IMR-90 (cell line): ENCODE measurements around the gene DYSF. TPM values are rescaled to one million over a fixed set of nuclear protein-coding genes. Genes with fewer than 3 reads are reported as not detected.
A peak's percentile ranks its signal among the peaks of the same experiment; 100 is the strongest.

ENCODE experiments used
- ATAC-seq: fragments of 200-7000 bp; cut with Tn5 transposase; 2 replicates; pipeline ENCODE4 v1.9.1; 2020; ENCODE audit warnings: low read depth, mild to moderate bottlenecking, moderate library complexity
- BruUV-seq: library from RNA; stranded (reverse); fragments of 400-500 nt; replicated peaks from 2 replicates; lab custom pipeline; 2021; lab: Mats Ljungman, UMichigan
- CTCF ChIA-PET: fragments of 300-600 bp; formaldehyde crosslinking; extraction: SDS; loops from one replicate; lab custom pipeline; 2021; ENCODE audit warnings: antibody characterized with exemption; lab: Yijun Ruan, JAX
- POLR2A ChIA-PET: fragments of 300-600 bp; sonication (Branson Sonifier 250); formaldehyde crosslinking; loops from one replicate; lab custom pipeline; 2022; ENCODE audit warnings: antibody characterized with exemption; ENCODE audit not compliant: unreplicated experiment; lab: Charles Lee
- DNase-seq: peaks from one replicate; pipeline ENCODE4 v3.0.0; 2013
- H2AFZ ChIP-seq: replicated peaks from 2 replicates; pipeline ENCODE3; 2013; ENCODE audit warnings: low read length, mild to moderate bottlenecking; ENCODE audit not compliant: poor library complexity
- H2AK5ac ChIP-seq: 2 replicates; pipeline ENCODE4 v1.6.1; 2013; ENCODE audit warnings: low read depth, low read length, inconsistent platforms
- H2AK9ac ChIP-seq: replicated peaks from 2 replicates; pipeline ENCODE3; 2013; ENCODE audit warnings: mild to moderate bottlenecking, low read depth, low read length, moderate library complexity; ENCODE audit not compliant: poor library complexity
- H2BK120ac ChIP-seq: 2 replicates; pipeline ENCODE4 v1.6.1; 2013; ENCODE audit warnings: low read depth, low read length, inconsistent platforms
- H2BK15ac ChIP-seq: 3 replicates; pipeline ENCODE4 v1.6.1; 2013; ENCODE audit warnings: low read depth, low read length, inconsistent platforms
- H2BK20ac ChIP-seq: 2 replicates; pipeline ENCODE4 v1.6.1; 2013; ENCODE audit warnings: low read depth, mild to moderate bottlenecking, inconsistent platforms, low read length, moderate library complexity
- H2BK5ac ChIP-seq: 2 replicates; pipeline ENCODE4 v1.6.1; 2013; ENCODE audit warnings: mild to moderate bottlenecking, low read depth, low read length, inconsistent platforms; ENCODE audit not compliant: poor library complexity, severe bottlenecking
- H3K14ac ChIP-seq: replicated peaks from 2 replicates; pipeline ENCODE4 v1.6.1; 2013; ENCODE audit warnings: low read depth, low read length, inconsistent platforms
- H3K18ac ChIP-seq: 2 replicates; pipeline ENCODE4 v1.6.1; 2013; ENCODE audit warnings: low read depth, low read length, control low read depth
- H3K23ac ChIP-seq: 2 replicates; pipeline ENCODE4 v1.6.1; 2013; ENCODE audit warnings: low read depth, low read length, inconsistent platforms
- H3K27ac ChIP-seq: 2 replicates; pipeline ENCODE4 v1.5.1; 2013; ENCODE audit warnings: mild to moderate bottlenecking, control low read depth, low read length; ENCODE audit not compliant: insufficient read depth
- H3K27me3 ChIP-seq: 2 replicates; pipeline ENCODE4 v1.6.1; 2013; ENCODE audit warnings: low read length; ENCODE audit not compliant: control insufficient read depth, insufficient read depth
- H3K36me3 ChIP-seq: 2 replicates; pipeline ENCODE4 v1.6.1; 2013; ENCODE audit warnings: low read length, mixed read lengths; ENCODE audit not compliant: control insufficient read depth, insufficient read depth
- H3K4ac ChIP-seq: 2 replicates; pipeline ENCODE4 v1.6.1; 2013; ENCODE audit warnings: low read depth, low read length, inconsistent platforms
- H3K4me1 ChIP-seq: 2 replicates; pipeline ENCODE4 v1.6.1; 2013; ENCODE audit warnings: low read length, mixed read lengths; ENCODE audit not compliant: control insufficient read depth, insufficient read depth
- H3K4me2 ChIP-seq: 2 replicates; pipeline ENCODE4 v1.6.1; 2013; ENCODE audit warnings: low read depth, mild to moderate bottlenecking, control low read depth, low read length, moderate library complexity
- H3K4me3 ChIP-seq: 2 replicates; pipeline ENCODE4 v1.5.1; 2013; ENCODE audit warnings: low read depth, mild to moderate bottlenecking, control low read depth, low read length, moderate library complexity; ENCODE audit not compliant: insufficient read depth
- H3K56ac ChIP-seq: 2 replicates; pipeline ENCODE4 v1.6.1; 2013; ENCODE audit warnings: low read length, inconsistent platforms; ENCODE audit not compliant: insufficient read depth; ENCODE audit errors: extremely low read depth
- H3K79me1 ChIP-seq, 2 experiments: 2 replicates each; pipeline ENCODE4 v1.6.1; 2013; ENCODE audit warnings: low read length in 2 of 2, inconsistent platforms in 1 of 2, low read depth in 1 of 2
- H3K9ac ChIP-seq: 2 replicates; pipeline ENCODE4 v1.6.1; 2013; ENCODE audit warnings: low read depth, low read length, control low read depth
- H3K9me1 ChIP-seq: 2 replicates; pipeline ENCODE4 v1.6.1; 2013; ENCODE audit warnings: low read length, inconsistent platforms; ENCODE audit not compliant: insufficient read depth
- H3K9me3 ChIP-seq: 2 replicates; pipeline ENCODE4 v1.6.1; 2013; ENCODE audit warnings: low read length; ENCODE audit not compliant: control insufficient read depth, insufficient read depth
- H4K20me1 ChIP-seq: 2 replicates; pipeline ENCODE4 v1.6.1; 2013; ENCODE audit warnings: low read length, inconsistent platforms; ENCODE audit not compliant: insufficient read depth
- H4K5ac ChIP-seq: 2 replicates; pipeline ENCODE4 v1.6.1; 2013; ENCODE audit warnings: mild to moderate bottlenecking, low read depth, low read length, control low read depth
- H4K8ac ChIP-seq, 2 experiments: 2 replicates each; pipeline ENCODE4 v1.6.1; 2013; ENCODE audit warnings: low read depth in 2 of 2, low read length in 2 of 2, control low read depth in 1 of 2, inconsistent platforms in 1 of 2
- H4K91ac ChIP-seq: 2 replicates; pipeline ENCODE4 v1.6.1; 2013; ENCODE audit warnings: low read depth, low read length, inconsistent platforms; ENCODE audit not compliant: insufficient read depth
- CHD1 ChIP-seq: IDR thresholded peaks from 2 replicates; pipeline ENCODE4 v1.6.1; 2012; ENCODE audit warnings: low read depth, low read length, improper control_type of control experiment
- MAFK ChIP-seq: IDR thresholded peaks from 2 replicates; pipeline ENCODE4 v1.6.1; 2012; ENCODE audit warnings: low read depth, low read length, improper control_type of control experiment
- NFE2L2 ChIP-seq: fragments of 150-350 bp; IDR thresholded peaks from 2 replicates; pipeline ENCODE4 v1.6.1; 2016; ENCODE audit warnings: low read depth, mild to moderate bottlenecking, low read length
- RAD21 ChIP-seq: IDR thresholded peaks from 2 replicates; pipeline ENCODE4 v1.6.1; 2012; ENCODE audit warnings: low read length, improper control_type of control experiment
- WGBS, 2 experiments: methylation state at CpG; one replicate each; pipeline versions ENCODE4 v1.1.5 to v1.1.7; 2013; ENCODE audit warnings: missing lambda C conversion rate in 2 of 2; ENCODE audit not compliant: insufficient read length in 1 of 2; ENCODE audit errors: extremely low coverage in 2 of 2; 5-methylcytosine and 5-hydroxymethylcytosine counted together
- dilution Hi-C: fragments of 300-500 bp; cut with HindIII; formaldehyde crosslinking; loops from one replicate; pipeline ENCODE4 v1.14.3; 2018; ENCODE audit warnings: low sequenced_read_pairs; ENCODE audit not compliant: unreplicated experiment
- in situ Hi-C: fragments of 300-500 bp; cut with MboI; formaldehyde crosslinking; loops from 3 replicates; pipeline ENCODE4 v1.14.3; 2019; ENCODE audit warnings: low sequenced_read_pairs, inconsistent platforms, mixed read lengths
- intact Hi-C: fragments of 100-400 bp; cut with micrococcal nuclease; formaldehyde crosslinking; loops from 2 replicates; pipeline ENCODE4 v1.10.0; 2022
- polyA plus RNA-seq, 3 experiments: library from polyadenylated mRNA; depleted of rRNA; stranded (reverse); fragments of >200 nt; gene quantifications; 2 replicates each; pipeline ENCODE4 v1.2.3, GENCODE V29; 2012; ENCODE audit warnings: low replicate concordance in 1 of 3
- total RNA-seq: library from RNA; depleted of rRNA; stranded (reverse); fragments of >200 nt; gene quantifications from 2 replicates; pipeline ENCODE4 v1.2.3, GENCODE V29; 2012

Gene DYSF
- total and polyA plus RNA-seq, 2 of the 4 experiments (the other 2 are of a cell fraction) = 0.09 to 0.18 TPM

DNA sequence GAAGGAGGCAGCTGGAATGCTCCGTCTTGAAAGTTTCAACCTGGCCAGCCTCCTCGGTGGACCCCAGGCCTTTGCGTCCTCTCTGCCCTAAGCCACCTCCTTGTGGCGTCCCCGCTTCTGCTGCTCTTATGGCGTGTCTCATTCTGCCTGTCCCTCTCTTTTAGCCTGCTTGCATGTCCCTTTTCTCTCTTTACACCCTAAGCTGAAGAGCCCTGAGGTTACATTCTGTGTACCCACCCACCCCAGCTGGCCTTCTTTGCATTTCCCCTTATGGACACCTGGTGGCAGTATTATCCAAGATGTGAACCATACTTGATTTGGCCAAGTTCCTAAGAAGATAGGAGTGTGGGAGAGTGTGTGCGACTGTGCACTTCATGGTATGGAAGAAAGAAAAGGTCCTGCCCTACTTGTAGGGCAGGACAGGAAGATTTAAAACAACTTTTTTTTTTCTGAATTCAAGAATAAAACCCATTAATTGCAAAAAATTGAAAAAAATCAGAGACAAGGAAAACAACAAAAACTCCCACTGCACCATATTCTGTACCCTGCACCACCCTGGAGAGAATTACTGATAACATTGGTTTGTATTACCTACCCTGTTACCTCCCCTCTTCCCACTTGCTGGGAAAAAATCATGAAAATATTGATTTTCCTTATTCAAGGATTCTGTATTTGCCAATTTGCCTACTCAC is 77.4 kb downstream of the DYSF start (continued):
- peak; percentile 53 for TF ChIP-seq RAD21

DNA sequence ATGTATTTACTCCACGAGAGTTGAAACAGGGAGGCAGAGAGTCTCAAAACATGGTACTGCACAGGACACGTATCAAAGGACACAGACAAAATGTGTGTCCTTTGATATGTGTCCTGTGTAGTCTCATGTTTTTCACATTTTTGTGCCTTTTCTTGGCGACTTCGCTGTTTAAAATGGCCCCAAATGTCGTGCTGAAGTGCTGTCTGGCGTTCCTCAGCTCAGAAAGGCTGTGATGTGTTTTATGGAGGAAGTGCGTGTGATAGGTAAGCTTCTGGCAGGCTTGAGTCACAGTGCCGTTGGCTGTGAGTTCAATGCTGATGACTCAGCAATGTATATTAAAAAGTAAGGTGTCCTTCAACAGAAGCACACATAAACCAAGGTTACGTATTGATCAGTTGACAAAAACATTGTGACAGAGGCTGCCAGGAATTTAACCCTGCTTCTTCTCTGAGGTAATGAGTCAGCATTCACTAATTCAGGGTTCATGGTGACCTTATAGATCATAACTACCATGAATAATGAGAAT is 78.2 kb downstream of the DYSF start:
- H3K79me1 ChIP-seq = no peaks in the 10 kb centered on the region
- no peaks in the 10 kb centered on the region for H3K9me3 ChIP-seq
- H3K23ac ChIP-seq = no peak overlapping the region
- POLR2A ChIA-PET = no interaction called here
- peaks cover 35% of the 10 kb centered on the region for H3K27me3 ChIP-seq
- dilution Hi-C loops = no loop called here
- no peak overlapping the region for H2AK9ac ChIP-seq
- H4K20me1 ChIP-seq = no peaks in the 10 kb centered on the region
- no peak overlapping the region for H3K56ac ChIP-seq
- DNase-seq (peak; percentile 25), ATAC-seq (no peak)
- no peak overlapping the region for H3K27ac ChIP-seq
- H2BK20ac ChIP-seq = no peak overlapping the region
- H2BK120ac ChIP-seq = no peak overlapping the region
- no peak overlapping the region for H2AK5ac ChIP-seq
- H3K9me1 ChIP-seq = no peaks in the 10 kb centered on the region
- H3K4me3 ChIP-seq = no peak overlapping the region
- intact Hi-C loops = no loop called here
- H3K18ac ChIP-seq = no peak overlapping the region
- 81% methylated on average over 2 of the region's 9 CpGs; no CpG with 5 or more reads in 1 of the 2 experiments for WGBS, 2 experiments
- no peaks in the 10 kb centered on the region for H3K36me3 ChIP-seq
- no peak overlapping the region for H3K14ac ChIP-seq
- BruUV-seq = no TSS peak
- in situ Hi-C loops = loop anchor here (25.0 kb wide), 3 partner anchors 1056 to 1356 kb away; partner anchors contain the start of gene SPR
- no peak overlapping the region for H3K4ac ChIP-seq
- no peaks in the 10 kb centered on the region for H3K4me1 ChIP-seq
- no peak overlapping the region for H2BK5ac ChIP-seq
- H4K91ac ChIP-seq = no peak overlapping the region
- H2AFZ ChIP-seq = no peak overlapping the region
- CTCF ChIA-PET = interaction anchor here (0.6 kb wide), 1 partner anchor 21 kb away, joined by 3 read pairs; no protein-coding TSS in a partner anchor
- H3K9ac ChIP-seq = no peak overlapping the region
- H4K5ac ChIP-seq = no peak overlapping the region
- H2BK15ac ChIP-seq = no peak overlapping the region
- H4K8ac ChIP-seq = no peak overlapping the region
- TF ChIP-seq MAFK = peak; percentile 88
- no peak for TF ChIP-seq CHD1
- peak; percentile 36 for TF ChIP-seq NFE2L2
- H3K4me2 ChIP-seq = no peak overlapping the region
